Fibroblast of the conjunctiva (primary cell): ENCODE measurements around the gene TMPRSS3.
A peak's percentile ranks its signal among the peaks of the same experiment; 100 is the strongest.

Experiments
- DNase-seq: peaks from one replicate; pipeline ENCODE4 v3.0.0-alpha.2; 2010; ENCODE audit warnings: low read depth

Gene TMPRSS3

GRCh38 chr21:42350318-42350910 lies 45.4 kb downstream of the TMPRSS3 start:
- DNase-seq = no peak

- no peak for DNase-seq
These were observed 46.2 kb downstream of the TMPRSS3 start for GRCh38 chr21:42349420-42350317.

GRCh38 chr21:42348762-42349161 lies 47.1 kb downstream of the TMPRSS3 start:
- DNase-seq = no peak

GRCh38 chr21:42347601-42348327 lies 48.1 kb downstream of the TMPRSS3 start:
- DNase-seq = no peak

- no peak for DNase-seq
These were observed 48.8 kb downstream of the TMPRSS3 start for GRCh38 chr21:42346866-42347600.

GRCh38 chr21:42346441-42346840 lies 49.4 kb downstream of the TMPRSS3 start:
- DNase-seq = no peak

GRCh38 chr21:42344631-42345030 lies 51.2 kb downstream of the TMPRSS3 start:
- DNase-seq = no peak

- DNase-seq = no peak
These were observed 51.8 kb downstream of the TMPRSS3 start for GRCh38 chr21:42343963-42344510.

GRCh38 chr21:42343556-42343955 lies 52.3 kb downstream of the TMPRSS3 start:
- no peak for DNase-seq

GRCh38 chr21:42343101-42343500 lies 52.8 kb downstream of the TMPRSS3 start:
- DNase-seq = no peak

- no peak for DNase-seq
These were observed 53.9 kb downstream of the TMPRSS3 start for GRCh38 chr21:42341776-42342542.

- no peak for DNase-seq
These were observed 55.4 kb downstream of the TMPRSS3 start for GRCh38 chr21:42340187-42341050.

- no peak for DNase-seq
These were observed 56.8 kb downstream of the TMPRSS3 start for GRCh38 chr21:42338729-42339715.

GRCh38 chr21:42337830-42338728 lies 57.8 kb downstream of the TMPRSS3 start:
- peak; percentile 12 for DNase-seq

GRCh38 chr21:42337276-42337675 lies 58.6 kb downstream of the TMPRSS3 start:
- no peak for DNase-seq

GRCh38 chr21:42336054-42336453 lies 59.8 kb downstream of the TMPRSS3 start:
- DNase-seq = no peak

- no peak for DNase-seq
These were observed 63.1 kb downstream of the TMPRSS3 start for GRCh38 chr21:42332557-42333317.
